Measurements from ENCODE around the gene GOLGA5.

DNA sequence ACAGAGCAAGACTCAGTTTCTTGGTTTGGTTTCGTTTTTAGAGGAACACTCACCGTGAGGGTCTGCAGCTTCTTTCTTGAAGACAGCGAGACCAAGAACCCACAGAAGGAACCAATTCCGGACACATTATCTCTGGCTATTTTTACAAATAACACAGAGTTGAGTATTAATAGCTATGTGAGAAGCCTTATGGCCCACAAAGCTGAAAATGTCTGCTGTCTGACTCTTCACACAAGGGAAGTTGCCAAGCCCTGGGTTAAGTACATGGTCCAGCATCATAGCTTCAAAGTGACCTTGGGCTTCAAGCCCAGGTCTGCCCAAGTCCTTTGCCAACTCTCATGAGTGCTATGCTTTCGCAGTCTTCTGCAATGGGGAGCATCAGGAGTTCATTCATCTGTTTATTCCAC is 43.1 kb upstream of the GOLGA5 start:
- TF ChIP-seq, protein P1, sequence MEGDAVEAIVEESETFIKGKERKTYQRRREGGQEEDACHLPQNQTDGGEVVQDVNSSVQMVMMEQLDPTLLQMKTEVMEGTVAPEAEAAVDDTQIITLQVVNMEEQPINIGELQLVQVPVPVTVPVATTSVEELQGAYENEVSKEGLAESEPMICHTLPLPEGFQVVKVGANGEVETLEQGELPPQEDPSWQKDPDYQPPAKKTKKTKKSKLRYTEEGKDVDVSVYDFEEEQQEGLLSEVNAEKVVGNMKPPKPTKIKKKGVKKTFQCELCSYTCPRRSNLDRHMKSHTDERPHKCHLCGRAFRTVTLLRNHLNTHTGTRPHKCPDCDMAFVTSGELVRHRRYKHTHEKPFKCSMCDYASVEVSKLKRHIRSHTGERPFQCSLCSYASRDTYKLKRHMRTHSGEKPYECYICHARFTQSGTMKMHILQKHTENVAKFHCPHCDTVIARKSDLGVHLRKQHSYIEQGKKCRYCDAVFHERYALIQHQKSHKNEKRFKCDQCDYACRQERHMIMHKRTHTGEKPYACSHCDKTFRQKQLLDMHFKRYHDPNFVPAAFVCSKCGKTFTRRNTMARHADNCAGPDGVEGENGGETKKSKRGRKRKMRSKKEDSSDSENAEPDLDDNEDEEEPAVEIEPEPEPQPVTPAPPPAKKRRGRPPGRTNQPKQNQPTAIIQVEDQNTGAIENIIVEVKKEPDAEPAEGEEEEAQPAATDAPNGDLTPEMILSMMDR (IDR thresholded peaks at IDR 0.05; ENCODE audit: poor library complexity) = no peak
- no peak for TF ChIP-seq EZH2phosphoT487 (IDR thresholded peaks at IDR 0.05; ENCODE audit: low read depth, severe bottlenecking, unreplicated experiment)
